NCI-H146 (cell line): ENCODE results near the gene CLTCL1.

Experiments
- DNase-seq: peaks from one replicate; lab custom pipeline; 2025; lab: John Stamatoyannopoulos, UW

CLTCL1 gene

GRCh38 chr22:19150482-19151328, 140.8 kb downstream of the CLTCL1 start:
- DNase-seq: no peak

GRCh38 chr22:19149991-19150390, 141.5 kb downstream of the CLTCL1 start, which contains the start of gene GSC2:
TSS of gene GSC2 (minus strand) at chr22:19150292. CDS start at chr22:19150283, 9 bp downstream.
- DNase-seq: no peak

GRCh38 chr22:19149047-19149883, 142.3 kb downstream of the CLTCL1 start:
- DNase-seq: peak; percentile 49

- DNase-seq: no peak
Measured at GRCh38 chr22:19148417-19149046, 143.0 kb downstream of the CLTCL1 start.

- DNase-seq: no peak
Measured at GRCh38 chr22:19147195-19147780, 144.2 kb downstream of the CLTCL1 start.

- DNase-seq: no peak
Measured at GRCh38 chr22:19146215-19146968, 145.1 kb downstream of the CLTCL1 start.

GRCh38 chr22:19143967-19144400, 147.5 kb downstream of the CLTCL1 start:
- DNase-seq: no peak

- DNase-seq: no peak
Measured at GRCh38 chr22:19143212-19143611, 148.3 kb downstream of the CLTCL1 start.

- DNase-seq: no peak
Measured at GRCh38 chr22:19142394-19142793, 149.1 kb downstream of the CLTCL1 start.

GRCh38 chr22:19139974-19140373, 151.5 kb downstream of the CLTCL1 start:
- DNase-seq: no peak

- no peak for DNase-seq
Measured at GRCh38 chr22:19139001-19139356, 152.5 kb downstream of the CLTCL1 start.

GRCh38 chr22:19138217-19139000, 153.1 kb downstream of the CLTCL1 start:
- no peak for DNase-seq

- no peak for DNase-seq
Measured at GRCh38 chr22:19137384-19138216, 153.9 kb downstream of the CLTCL1 start.

- no peak for DNase-seq
Measured at GRCh38 chr22:19136915-19137314, 154.6 kb downstream of the CLTCL1 start.

- DNase-seq: no peak
Measured at GRCh38 chr22:19134874-19135273, 156.6 kb downstream of the CLTCL1 start.

GRCh38 chr22:19134176-19134831, 157.2 kb downstream of the CLTCL1 start:
- no peak for DNase-seq

GRCh38 chr22:19133561-19133960, 158.0 kb downstream of the CLTCL1 start:
- DNase-seq: no peak

- no peak for DNase-seq
Measured at GRCh38 chr22:19132693-19133400, 158.7 kb downstream of the CLTCL1 start.
